ENCODE measurements around the gene ATP8A1. TPM values are rescaled to one million over a fixed set of nuclear protein-coding genes. Genes with fewer than 3 reads are reported as not detected.

ATP8A1 gene
- total and polyA plus RNA-seq, 8 donors: 21.5 to 60.9 (median 36.6) TPM

- Histone ChIP-seq H3K4me1 (peaks cover 0 to 15% of the 10 kb centered on the region in 2 donors), H3K9me3 (no peaks in the 10 kb centered on the region), H3K36me3 (no peaks in the 10 kb centered on the region), H3K4me3 (no peak overlapping the region), H3K27me3 (no peaks in the 10 kb centered on the region), H3K27ac (no peak overlapping the region)
- no peak for DNase-seq
- no peak for TF ChIP-seq CTCF (IDR thresholded peaks at IDR 0.05)
- intact Hi-C loops (cut with DNase I): no loop called here
- ATAC-seq: no peak
Measured at GRCh38 chr4:42646999-42647541, 9.8 kb downstream of the ATP8A1 start.

GRCh38 chr4:42646013-42646784, 10.7 kb downstream of the ATP8A1 start:
- H3K36me3 ChIP-seq: no peaks in the 10 kb centered on the region
- ATAC-seq (no peak), DNase-seq (no peak)
- intact Hi-C loops (cut with DNase I): no loop called here
- no peaks in the 10 kb centered on the region for H3K9me3 ChIP-seq
- no peaks in the 10 kb centered on the region for H3K27me3 ChIP-seq
- H3K4me1 ChIP-seq: peaks cover 0 to 18% of the 10 kb centered on the region in 2 donors
- no peak for TF ChIP-seq CTCF (IDR thresholded peaks at IDR 0.05)
- no peak overlapping the region for H3K27ac ChIP-seq
- no peak overlapping the region for H3K4me3 ChIP-seq

- ATAC-seq: no peak
- Histone ChIP-seq H3K4me1 (peaks cover 0 to 18% of the 10 kb centered on the region in 2 donors), H3K27ac (no peak overlapping the region), H3K36me3 (no peaks in the 10 kb centered on the region), H3K4me3 (no peak overlapping the region), H3K9me3 (no peaks in the 10 kb centered on the region), H3K27me3 (no peaks in the 10 kb centered on the region)
- DNase-seq: no peak
- intact Hi-C loops (cut with DNase I): no loop called here
- TF ChIP-seq CTCF (IDR thresholded peaks at IDR 0.05): no peak
Measured at GRCh38 chr4:42644897-42645296, 12.0 kb downstream of the ATP8A1 start.

GRCh38 chr4:42643685-42644084, 13.2 kb downstream of the ATP8A1 start:
- Histone ChIP-seq H3K27me3 (no peaks in the 10 kb centered on the region), H3K9me3 (no peaks in the 10 kb centered on the region), H3K4me3 (no peak overlapping the region), H3K4me1 (peaks cover 0 to 15% of the 10 kb centered on the region in 2 donors), H3K27ac (no peak overlapping the region), H3K36me3 (no peaks in the 10 kb centered on the region)
- intact Hi-C loops (cut with DNase I): no loop called here
- no peak for TF ChIP-seq CTCF (IDR thresholded peaks at IDR 0.05)
- no peak for ATAC-seq
- no peak for DNase-seq

GRCh38 chr4:42642845-42643615, 13.9 kb downstream of the ATP8A1 start:
- Histone ChIP-seq H3K27ac (no peak overlapping the region), H3K4me1 (peaks cover 0 to 17% of the 10 kb centered on the region in 2 donors), H3K27me3 (no peaks in the 10 kb centered on the region), H3K9me3 (no peaks in the 10 kb centered on the region), H3K36me3 (no peaks in the 10 kb centered on the region), H3K4me3 (no peak overlapping the region)
- TF ChIP-seq CTCF (IDR thresholded peaks at IDR 0.05): no peak
- peak; percentile 57 for ATAC-seq
- intact Hi-C loops (cut with DNase I): no loop called here
- peak in 1 of 4 donors; percentile 32 for DNase-seq
